Common myeloid progenitor, CD34-positive (primary cell): Measurements from ENCODE around the gene CPN2.

Experiments
- CTCF ChIA-PET: fragments of 350-600 bp; sonication (Branson Sonifier 250); formaldehyde crosslinking; loops from one replicate; lab custom pipeline; 2021; ENCODE audit warnings: antibody characterized with exemption; lab: Charles Lee
- POLR2A ChIA-PET: fragments of 350-600 bp; sonication (Branson Sonifier 250); formaldehyde crosslinking; loops from one replicate; lab custom pipeline; 2021; ENCODE audit warnings: antibody characterized with exemption; lab: Charles Lee
- DNase-seq, 3 donors: peaks; one replicate each; pipeline versions ENCODE4 v3.0.0 to v3.0.0-alpha.2; 2013
- H3K27ac ChIP-seq, 2 experiments: 1 replicate in 1 of 2; 2 replicates in 1 of 2; pipeline ENCODE4 v1.7.0; 2013; ENCODE audit warnings: inconsistent platforms in 2 of 2, low read length in 2 of 2, mild to moderate bottlenecking in 2 of 2, low read depth in 1 of 2, moderate library complexity in 1 of 2; ENCODE audit not compliant: severe bottlenecking in 2 of 2, insufficient read depth in 1 of 2, poor library complexity in 1 of 2
- H3K27me3 ChIP-seq, 5 experiments: replicated peaks in 2 of 5; 1 replicate in 3 of 5; 2 replicates in 2 of 5; pipeline versions ENCODE4 v1.6.1 to v1.7.0; 2013; ENCODE audit warnings: low read length in 4 of 5, mild to moderate bottlenecking in 2 of 5, moderate library complexity in 2 of 5, inconsistent platforms in 1 of 5; ENCODE audit not compliant: insufficient read depth in 5 of 5, control insufficient read depth in 4 of 5
- H3K36me3 ChIP-seq, 4 experiments: 1 replicate in 2 of 4; 2 replicates in 2 of 4; pipeline versions ENCODE4 v1.6.1 to v1.7.0; 2013; ENCODE audit warnings: low read length in 3 of 4, control low read depth in 1 of 4, mild to moderate bottlenecking in 1 of 4; ENCODE audit not compliant: control insufficient read depth in 4 of 4, insufficient read depth in 4 of 4
- H3K4me1 ChIP-seq, 4 experiments: 1 replicate in 3 of 4; 2 replicates in 1 of 4; pipeline versions ENCODE4 v1.6.1 to v1.7.1; 2013; ENCODE audit warnings: low read length in 3 of 4, mild to moderate bottlenecking in 3 of 4, control low read depth in 1 of 4, inconsistent platforms in 1 of 4, moderate library complexity in 1 of 4; ENCODE audit not compliant: control insufficient read depth in 4 of 4, insufficient read depth in 4 of 4; ENCODE audit errors: control extremely low read depth in 1 of 4
- H3K4me3 ChIP-seq, 7 experiments: 1 replicate in 4 of 7; 2 replicates in 3 of 7; pipeline versions ENCODE4 v1.5.1 to v1.7.0; 2013; ENCODE audit warnings: mild to moderate bottlenecking in 7 of 7, low read length in 6 of 7, moderate library complexity in 6 of 7, inconsistent platforms in 2 of 7, low read depth in 2 of 7, control low read depth in 1 of 7; ENCODE audit not compliant: insufficient read depth in 4 of 7, control insufficient read depth in 1 of 7; ENCODE audit errors: extremely low read depth in 1 of 7
- H3K9me3 ChIP-seq, 5 experiments: 1 replicate in 4 of 5; 2 replicates in 1 of 5; pipeline versions ENCODE4 v1.6.1 to v1.7.1; 2013; ENCODE audit warnings: low read length in 4 of 5, mild to moderate bottlenecking in 2 of 5, inconsistent platforms in 1 of 5, low read depth in 1 of 5, moderate library complexity in 1 of 5; ENCODE audit not compliant: control insufficient read depth in 4 of 5, insufficient read depth in 2 of 5; ENCODE audit errors: control extremely low read depth in 1 of 5
- WGBS: methylation state at CpG from one replicate; pipeline ENCODE4 v1.1.5; 2013; ENCODE audit not compliant: insufficient coverage; 5-methylcytosine and 5-hydroxymethylcytosine counted together

CPN2 gene

GRCh38 chr3:194313560-194314387, 37.4 kb downstream of the CPN2 start:
- peaks cover 7 to 67% (median 45%) of the 10 kb centered on the region in 4 experiments for H3K4me1 ChIP-seq
- peaks cover 0 to 8% (median 7%) of the 10 kb centered on the region in 5 experiments for H3K9me3 ChIP-seq
- no peak overlapping the region for H3K27ac ChIP-seq
- peaks cover 0 to 20% (median 2%) of the 10 kb centered on the region in 5 experiments for H3K27me3 ChIP-seq
- ChIA-PET POLR2A (interaction anchor here (1.3 to 3.0 kb wide), 3 partner anchors 176 to 533 kb away, joined by 4 to 14 read pairs (median 5); no protein-coding TSS in a partner anchor), CTCF (interaction anchor here (0.8 to 6.2 kb wide), 15 partner anchors 12 to 650 kb away, joined by 3 to 46 read pairs (median 4); no protein-coding TSS in a partner anchor)
- DNase-seq = no peak
- WGBS = 91% methylated on average over 15 of the region's 15 CpGs
- H3K36me3 ChIP-seq = no peaks in the 10 kb centered on the region
- H3K4me3 ChIP-seq = no peak overlapping the region

GRCh38 chr3:194312743-194313281, 38.3 kb downstream of the CPN2 start:
- ChIA-PET CTCF (interaction anchor here (0.8 to 6.2 kb wide), 8 partner anchors 45 to 649 kb away, joined by 3 to 46 read pairs (median 4); no protein-coding TSS in a partner anchor), POLR2A (interaction anchor here (1.3 to 3.0 kb wide), 3 partner anchors 175 to 532 kb away, joined by 4 to 14 read pairs (median 5); no protein-coding TSS in a partner anchor)
- no peak overlapping the region for H3K27ac ChIP-seq
- peaks cover 13 to 77% (median 54%) of the 10 kb centered on the region in 4 experiments for H3K4me1 ChIP-seq
- H3K27me3 ChIP-seq = peaks cover 0 to 20% (median 2%) of the 10 kb centered on the region in 5 experiments
- no peaks in the 10 kb centered on the region for H3K36me3 ChIP-seq
- WGBS = 3% methylated on average over 6 of the region's 16 CpGs
- DNase-seq = peak; percentile 60 to 85 (median 78)
- no peaks in the 10 kb centered on the region for H3K9me3 ChIP-seq
- H3K4me3 ChIP-seq = peak overlapping the region in 2 of 7 experiments; percentile 32 to 35

DNA sequence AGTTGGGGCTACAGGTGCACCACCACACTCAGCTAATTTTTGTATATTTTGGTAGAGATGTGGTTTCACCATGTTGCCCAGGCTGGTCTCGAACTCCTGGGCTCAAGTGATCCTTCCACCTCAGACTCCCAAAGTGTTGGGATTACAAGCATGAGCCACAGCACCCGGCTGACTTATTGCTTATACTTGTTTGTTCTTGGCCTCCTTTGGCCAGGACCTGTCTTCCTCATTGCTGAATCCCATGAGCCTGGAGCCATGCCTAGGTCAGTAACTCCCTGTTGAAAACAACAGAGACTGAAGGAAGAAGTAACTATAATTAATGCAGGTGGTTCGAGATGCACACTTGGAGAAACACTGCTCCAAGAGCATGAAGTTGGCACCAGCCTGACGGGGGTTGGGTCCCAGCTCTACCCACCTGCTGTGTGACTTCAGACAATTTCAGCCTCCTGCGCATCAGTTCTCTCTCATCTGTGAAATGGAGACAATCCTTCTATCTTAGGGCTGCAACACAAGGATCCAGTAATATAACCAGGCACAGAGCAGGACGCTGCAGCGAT, 38.9 kb downstream of the CPN2 start:
- CTCF ChIA-PET = interaction anchor here (0.6 to 6.2 kb wide), 7 partner anchors 26 to 648 kb away, joined by 3 to 46 read pairs (median 4); no protein-coding TSS in a partner anchor
- Histone ChIP-seq H3K4me3 (peak overlapping the region in 2 of 7 experiments; percentile 32 to 35), H3K27me3 (peaks cover 0 to 20% (median 2%) of the 10 kb centered on the region in 5 experiments), H3K9me3 (no peaks in the 10 kb centered on the region), H3K4me1 (peaks cover 17 to 82% (median 59%) of the 10 kb centered on the region in 4 experiments), H3K36me3 (no peaks in the 10 kb centered on the region), H3K27ac (no peak overlapping the region)
- POLR2A ChIA-PET = interaction anchor here (3.0 kb wide), 1 partner anchor 175 kb away, joined by 14 read pairs; no protein-coding TSS in a partner anchor
- no peak for DNase-seq
- whole genome bisulfite sequencing = 92% methylated on average over 5 of the region's 7 CpGs

DNA sequence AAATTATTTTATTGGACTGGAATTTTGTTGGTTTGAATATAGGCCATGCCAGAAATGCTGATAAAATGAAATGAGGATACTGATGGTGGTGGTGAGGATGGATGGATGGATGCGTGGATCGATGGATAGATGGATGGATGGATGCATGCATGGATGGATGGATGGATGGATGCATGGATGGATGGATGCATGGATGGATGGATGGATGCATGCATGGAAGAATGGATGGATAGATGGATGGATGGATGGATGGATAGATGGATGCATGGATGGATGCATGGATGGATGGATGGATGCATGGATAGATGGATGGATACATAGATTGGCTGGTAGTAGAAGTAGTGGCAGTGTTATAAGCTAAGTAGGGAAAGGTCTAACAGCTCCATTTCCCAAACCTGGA, 40.1 kb downstream of the CPN2 start:
- peaks cover 19 to 90% (median 69%) of the 10 kb centered on the region in 4 experiments for H3K4me1 ChIP-seq
- H3K9me3 ChIP-seq = no peaks in the 10 kb centered on the region
- peaks cover 0 to 10% (median 0%) of the 10 kb centered on the region in 5 experiments for H3K27me3 ChIP-seq
- POLR2A ChIA-PET = no interaction called here
- WGBS = 100% methylated on average over 2 of the region's 2 CpGs
- no peak for DNase-seq
- H3K4me3 ChIP-seq = peak overlapping the region in 1 of 7 experiments; percentile 32
- CTCF ChIA-PET = interaction anchor here (0.7 to 1.6 kb wide), 3 partner anchors 103 to 531 kb away, joined by 3 to 4 read pairs (median 3); no protein-coding TSS in a partner anchor
- no peak overlapping the region for H3K27ac ChIP-seq
- H3K36me3 ChIP-seq = no peaks in the 10 kb centered on the region

GRCh38 chr3:194310060-194310835, 40.9 kb downstream of the CPN2 start:
- no peak for DNase-seq
- Histone ChIP-seq H3K36me3 (no peaks in the 10 kb centered on the region), H3K4me1 (peaks cover 19 to 90% (median 70%) of the 10 kb centered on the region in 4 experiments), H3K27me3 (peaks cover 0 to 8% (median 0%) of the 10 kb centered on the region in 5 experiments), H3K4me3 (peak overlapping the region in 1 of 7 experiments; percentile 32), H3K27ac (no peak overlapping the region), H3K9me3 (no peaks in the 10 kb centered on the region)
- CTCF ChIA-PET = interaction anchor here (0.9 to 1.7 kb wide), 6 partner anchors 10 to 529 kb away, joined by 3 to 5 read pairs (median 3); no protein-coding TSS in a partner anchor
- POLR2A ChIA-PET = no interaction called here
- WGBS = 97% methylated on average over 6 of the region's 11 CpGs
